Calu3 (cell line): Measurements from ENCODE around the gene SLC4A4. TPM values are rescaled to one million over a fixed set of nuclear protein-coding genes. Genes with fewer than 3 reads are reported as not detected.

Experiments
- BruUV-seq: library from RNA; stranded (reverse); fragments of 400-500 nt; replicated peaks from 2 replicates; lab custom pipeline; 2021; lab: Mats Ljungman, UMichigan
- CTCF ChIA-PET: fragments of 300-600 bp; sonication (Branson Sonifier 250); formaldehyde crosslinking; loops from one replicate; lab custom pipeline; 2022; ENCODE audit warnings: antibody characterized with exemption; lab: Charles Lee
- DNase-seq: peaks from one replicate; pipeline ENCODE4 v3.0.0; 2022
- H3K27ac Mint-ChIP-seq: one replicate; pipeline ENCODE4 v1.8.0; 2022; ENCODE audit warnings: mixed read lengths; ENCODE audit not compliant: unreplicated experiment
- H3K27me3 Mint-ChIP-seq: one replicate; pipeline ENCODE4 v1.8.0; 2022; ENCODE audit warnings: mixed read lengths; ENCODE audit not compliant: unreplicated experiment
- H3K36me3 Mint-ChIP-seq: one replicate; pipeline ENCODE4 v1.8.0; 2022; ENCODE audit warnings: mild to moderate bottlenecking, moderate library complexity, mixed read lengths; ENCODE audit not compliant: insufficient read depth, unreplicated experiment
- H3K4me1 Mint-ChIP-seq: one replicate; pipeline ENCODE4 v1.8.0; 2022; ENCODE audit warnings: mild to moderate bottlenecking, low read depth, mixed read lengths; ENCODE audit not compliant: unreplicated experiment
- H3K4me3 Mint-ChIP-seq: one replicate; pipeline ENCODE4 v1.8.0; 2022; ENCODE audit warnings: mild to moderate bottlenecking, low read depth, moderate library complexity, mixed read lengths; ENCODE audit not compliant: unreplicated experiment
- H3K9me3 Mint-ChIP-seq: one replicate; pipeline ENCODE4 v1.8.0; 2022; ENCODE audit warnings: low read depth, mixed read lengths; ENCODE audit not compliant: unreplicated experiment
- CTCF ChIP-seq: fragments of 200-600 bp; IDR thresholded peaks from one replicate; pipeline ENCODE4 v1.8.0; 2022; ENCODE audit warnings: antibody characterized with exemption; ENCODE audit not compliant: unreplicated experiment
- intact Hi-C: fragments of 100-400 bp; cut with micrococcal nuclease; formaldehyde crosslinking; loops from one replicate; pipeline ENCODE4 v1.10.0; 2022; ENCODE audit not compliant: unreplicated experiment
- total RNA-seq: library from RNA; stranded (reverse); gene quantifications from 2 replicates; pipeline ENCODE4 v1.2.3, GENCODE V29; 2022

The SLC4A4 gene
- total RNA-seq, 1 experiment from 2014 or later = 14.6 TPM

- TF ChIP-seq CTCF = no peak
- no peak for DNase-seq
- CTCF ChIA-PET = no interaction called here
- Mint-ChIP-seq H3K9me3 (no peaks in the 10 kb centered on the region), H3K4me3 (no peak overlapping the region), H3K27ac (no peak overlapping the region), H3K36me3 (no peaks in the 10 kb centered on the region), H3K4me1 (no peaks in the 10 kb centered on the region), H3K27me3 (no peaks in the 10 kb centered on the region)
- intact Hi-C loops = no loop called here
- no TSS peak for BruUV-seq
Observed at GRCh38 chr4:71369536-71369935, 30.7 kb downstream of the SLC4A4 start.

DNA sequence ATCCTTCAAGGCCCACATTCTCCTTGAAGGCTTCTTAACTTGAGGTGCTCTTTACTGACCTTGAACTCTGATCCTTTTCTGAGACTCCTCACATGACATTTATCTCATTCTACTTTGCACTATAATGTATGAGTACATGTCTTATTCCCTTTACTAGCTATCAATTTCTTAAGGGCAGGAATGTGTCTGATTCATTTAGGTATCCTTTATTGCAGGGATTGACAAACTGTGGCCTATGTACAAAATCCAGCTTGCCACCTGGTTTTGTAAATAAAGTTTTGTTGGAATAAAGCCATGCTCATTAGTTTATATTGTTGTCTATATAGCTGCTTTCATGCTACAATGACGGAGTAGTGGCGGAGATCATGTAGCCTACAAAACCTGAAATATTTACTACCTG is 36.7 kb downstream of the SLC4A4 start:
- peaks cover 2% of the 10 kb centered on the region for H3K9me3 Mint-ChIP-seq
- H3K27ac Mint-ChIP-seq = no peak overlapping the region
- H3K36me3 Mint-ChIP-seq = no peaks in the 10 kb centered on the region
- no peak overlapping the region for H3K4me3 Mint-ChIP-seq
- intact Hi-C loops = no loop called here
- peaks cover 12% of the 10 kb centered on the region for H3K4me1 Mint-ChIP-seq
- DNase-seq = no peak
- CTCF ChIA-PET = no interaction called here
- BruUV-seq = no TSS peak
- no peak for TF ChIP-seq CTCF
- no peaks in the 10 kb centered on the region for H3K27me3 Mint-ChIP-seq

GRCh38 chr4:71377561-71377960 is 38.7 kb downstream of the SLC4A4 start:
- Mint-ChIP-seq H3K27ac (no peak overlapping the region), H3K36me3 (no peaks in the 10 kb centered on the region), H3K4me3 (no peak overlapping the region), H3K9me3 (peaks cover 2% of the 10 kb centered on the region), H3K27me3 (no peaks in the 10 kb centered on the region), H3K4me1 (peaks cover 25% of the 10 kb centered on the region)
- BruUV-seq = no TSS peak
- CTCF ChIA-PET = no interaction called here
- DNase-seq = no peak
- no peak for TF ChIP-seq CTCF
- intact Hi-C loops = no loop called here

GRCh38 chr4:71379126-71379525 is 40.3 kb downstream of the SLC4A4 start:
- CTCF ChIA-PET = no interaction called here
- H3K9me3 Mint-ChIP-seq = peaks cover 2% of the 10 kb centered on the region
- BruUV-seq = no TSS peak
- no peak overlapping the region for H3K4me3 Mint-ChIP-seq
- no peak for TF ChIP-seq CTCF
- H3K27me3 Mint-ChIP-seq = no peaks in the 10 kb centered on the region
- no peaks in the 10 kb centered on the region for H3K36me3 Mint-ChIP-seq
- H3K27ac Mint-ChIP-seq = no peak overlapping the region
- intact Hi-C loops = no loop called here
- DNase-seq = no peak
- H3K4me1 Mint-ChIP-seq = peaks cover 29% of the 10 kb centered on the region
